Measurements from ENCODE around the gene DUS1L.

DUS1L gene

GRCh38 chr17:82060614-82061013 lies 5.0 kb downstream of the DUS1L start:
- in situ Hi-C loops (cut with MboI; ENCODE audit: low pct_unique_long_range_greater_than_20kb, low sequenced_read_pairs, unreplicated experiment): no loop called here
- TF ChIP-seq CTCF (IDR thresholded peaks at IDR 0.05; ENCODE audit: extremely low read depth, insufficient read depth, missing control alignments): no peak
- DNase-seq (ENCODE audit: low spot score): no peak

GRCh38 chr17:82060001-82060380 lies 5.6 kb downstream of the DUS1L start:
- in situ Hi-C loops (cut with MboI; ENCODE audit: low pct_unique_long_range_greater_than_20kb, low sequenced_read_pairs, unreplicated experiment): no loop called here
- TF ChIP-seq CTCF (IDR thresholded peaks at IDR 0.05; ENCODE audit: extremely low read depth, insufficient read depth, missing control alignments): no peak
- no peak for DNase-seq (ENCODE audit: low spot score)

GRCh38 chr17:82059272-82060000 lies 6.2 kb downstream of the DUS1L start:
- TF ChIP-seq CTCF (IDR thresholded peaks at IDR 0.05; ENCODE audit: extremely low read depth, insufficient read depth, missing control alignments): no peak
- DNase-seq (ENCODE audit: low spot score): no peak
- in situ Hi-C loops (cut with MboI; ENCODE audit: low pct_unique_long_range_greater_than_20kb, low sequenced_read_pairs, unreplicated experiment): no loop called here

- in situ Hi-C loops (cut with MboI; ENCODE audit: low pct_unique_long_range_greater_than_20kb, low sequenced_read_pairs, unreplicated experiment): no loop called here
- DNase-seq (ENCODE audit: low spot score): no peak
- no peak for TF ChIP-seq CTCF (IDR thresholded peaks at IDR 0.05; ENCODE audit: extremely low read depth, insufficient read depth, missing control alignments)
Measured at GRCh38 chr17:82058855-82059249, 6.8 kb downstream of the DUS1L start.

GRCh38 chr17:82058230-82058854 lies 7.3 kb downstream of the DUS1L start:
- DNase-seq (ENCODE audit: low spot score): no peak
- in situ Hi-C loops (cut with MboI; ENCODE audit: low pct_unique_long_range_greater_than_20kb, low sequenced_read_pairs, unreplicated experiment): no loop called here
- no peak for TF ChIP-seq CTCF (IDR thresholded peaks at IDR 0.05; ENCODE audit: extremely low read depth, insufficient read depth, missing control alignments)

GRCh38 chr17:82056729-82057621 lies 8.6 kb downstream of the DUS1L start:
- no peak for TF ChIP-seq CTCF (IDR thresholded peaks at IDR 0.05; ENCODE audit: extremely low read depth, insufficient read depth, missing control alignments)
- in situ Hi-C loops (cut with MboI; ENCODE audit: low pct_unique_long_range_greater_than_20kb, low sequenced_read_pairs, unreplicated experiment): no loop called here
- DNase-seq (ENCODE audit: low spot score): no peak

Measured in GM13977 (cell line).